Hepatocyte (in vitro differentiated cells): Measurements from ENCODE around the gene EXTL1.

Experiments
- CTCF ChIP-seq: fragments of 200-600 bp; sonication (generic); IDR thresholded peaks from 2 replicates; pipeline ENCODE4 v1.5.1; 2016; ENCODE audit warnings: antibody characterized with exemption, mild to moderate bottlenecking; ENCODE audit not compliant: poor library complexity
- EZH2 ChIP-seq: fragments of 200-600 bp; sonication (generic); IDR thresholded peaks from 2 replicates; pipeline ENCODE4 v1.6.1; 2016; ENCODE audit warnings: antibody characterized with exemption, mild to moderate bottlenecking, borderline replicate concordance
- EZH2phosphoT487 ChIP-seq: fragments of 200-600 bp; sonication (generic); IDR thresholded peaks from one replicate; pipeline ENCODE4 v1.6.1; 2018; ENCODE audit warnings: antibody characterized with exemption, mild to moderate bottlenecking, low read depth, moderate library complexity; ENCODE audit not compliant: unreplicated experiment, severe bottlenecking

GRCh38 chr1:25973610-25974321 lies 47.8 kb upstream of the EXTL1 start:
- no peak for TF ChIP-seq CTCF
- no peak for TF ChIP-seq EZH2
- TF ChIP-seq EZH2phosphoT487, result no peak
